Measurements from ENCODE around the gene WDFY2. TPM values are rescaled to one million over a fixed set of nuclear protein-coding genes. Genes with fewer than 3 reads are reported as not detected.
A peak's percentile ranks its signal among the peaks of the same experiment; 100 is the strongest.

WDFY2 gene
- total and polyA plus RNA-seq, 2 of the 13 experiments (the other 11 are each of a cell fraction or from before 2014, with no cell fraction given): 22.6 to 27.0 TPM

DNA sequence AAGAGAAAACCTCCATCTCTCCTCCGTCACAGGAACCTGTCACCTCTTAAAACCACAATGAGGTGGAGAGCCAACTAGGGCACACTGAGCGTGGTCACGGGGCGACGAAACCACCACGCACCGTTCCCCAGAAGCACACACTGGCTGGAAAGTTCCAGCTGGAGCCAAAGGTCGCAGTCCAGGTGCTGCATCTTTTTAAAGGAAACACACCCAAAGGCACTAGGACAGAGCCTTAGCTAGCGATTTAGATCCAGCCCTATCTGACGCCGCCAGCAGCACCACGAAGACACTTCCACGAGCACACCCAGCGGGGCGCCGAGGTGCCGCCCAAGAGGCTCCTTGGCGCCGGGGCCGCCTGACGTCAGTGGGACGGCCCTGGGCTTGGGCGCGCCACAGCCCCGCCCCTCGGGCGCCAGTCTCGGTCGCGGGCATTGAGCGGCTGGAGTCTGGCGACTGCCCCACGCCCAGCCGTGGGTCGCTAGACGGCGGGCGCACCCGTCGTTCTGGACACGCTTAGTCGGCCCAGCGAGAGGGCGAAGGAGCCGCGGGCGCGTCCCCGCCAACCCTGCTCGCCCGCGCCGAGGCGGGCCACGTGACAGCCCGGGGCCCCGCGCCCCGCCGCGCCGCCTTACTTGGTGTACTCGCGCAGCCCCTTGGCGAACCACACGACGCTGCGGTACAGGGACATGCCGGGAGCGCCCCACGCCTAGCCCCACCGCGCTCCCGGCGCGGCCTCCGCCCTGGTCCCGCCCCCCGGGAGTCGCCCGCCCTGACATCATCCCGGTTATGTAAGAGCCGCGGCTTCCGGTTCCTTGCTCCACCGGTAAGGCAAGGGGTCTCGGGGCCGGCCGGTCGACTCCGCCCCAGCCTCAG, 219.4 kb downstream of the WDFY2 start, which contains the start of gene DHRS12 (continued):
- TF ChIP-seq ZBTB7A (CRISPR knock-in tag; IDR thresholded peaks at IDR 0.05): 0 out of 2 replicates have a peak, but pooled peaks have one; percentile 72
- no peak for TF ChIP-seq CCAR2 (optimal IDR thresholded peaks at IDR 0.05; ENCODE audit: low read depth, low read length)
- TF ChIP-seq KAT2B (IDR thresholded peaks at IDR 0.05; ENCODE audit: borderline replicate concordance, low read depth, low read length): no peak
- no peak for TF ChIP-seq SMAD9 (CRISPR knock-in tag; IDR thresholded peaks at IDR 0.05)
- TF ChIP-seq, protein P1, sequence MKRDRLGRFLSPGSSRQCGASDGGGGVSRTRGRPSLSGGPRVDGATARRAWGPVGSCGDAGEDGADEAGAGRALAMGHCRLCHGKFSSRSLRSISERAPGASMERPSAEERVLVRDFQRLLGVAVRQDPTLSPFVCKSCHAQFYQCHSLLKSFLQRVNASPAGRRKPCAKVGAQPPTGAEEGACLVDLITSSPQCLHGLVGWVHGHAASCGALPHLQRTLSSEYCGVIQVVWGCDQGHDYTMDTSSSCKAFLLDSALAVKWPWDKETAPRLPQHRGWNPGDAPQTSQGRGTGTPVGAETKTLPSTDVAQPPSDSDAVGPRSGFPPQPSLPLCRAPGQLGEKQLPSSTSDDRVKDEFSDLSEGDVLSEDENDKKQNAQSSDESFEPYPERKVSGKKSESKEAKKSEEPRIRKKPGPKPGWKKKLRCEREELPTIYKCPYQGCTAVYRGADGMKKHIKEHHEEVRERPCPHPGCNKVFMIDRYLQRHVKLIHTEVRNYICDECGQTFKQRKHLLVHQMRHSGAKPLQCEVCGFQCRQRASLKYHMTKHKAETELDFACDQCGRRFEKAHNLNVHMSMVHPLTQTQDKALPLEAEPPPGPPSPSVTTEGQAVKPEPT (CRISPR knock-in tag; IDR thresholded peaks at IDR 0.05; ENCODE audit: low read depth): 0 out of 2 replicates have a peak, but pooled peaks have one; percentile 40
- TF ChIP-seq ZNF460 (CRISPR knock-in tag; IDR thresholded peaks at IDR 0.05; ENCODE audit: borderline replicate concordance): no peak
- TF ChIP-seq CBX1 (IDR thresholded peaks at IDR 0.05; ENCODE audit: low read depth): peak; percentile 17
- no peak for TF ChIP-seq SP2 (CRISPR knock-in tag; IDR thresholded peaks at IDR 0.05)
- TF ChIP-seq TAF1 (CRISPR knock-in tag; IDR thresholded peaks at IDR 0.05): peak; percentile 65
- TF ChIP-seq RFX3 (CRISPR knock-in tag; IDR thresholded peaks at IDR 0.05): no peak
- TF ChIP-seq HES4 (CRISPR knock-in tag; IDR thresholded peaks at IDR 0.05; ENCODE audit: borderline replicate concordance): peak; percentile 66; the same call in 1 of the 2 replicates
- no peak for TF ChIP-seq REXO4 (CRISPR knock-in tag; IDR thresholded peaks at IDR 0.05; ENCODE audit: borderline replicate concordance)
- peak; percentile 73; the same call in 1 of the 2 replicates for TF ChIP-seq CAMTA2 (CRISPR knock-in tag; IDR thresholded peaks at IDR 0.05; ENCODE audit: borderline replicate concordance)
- TF ChIP-seq SRF (IDR thresholded peaks at IDR 0.05; ENCODE audit: low read depth, low read length): no peak
- TF ChIP-seq MED13 (CRISPR knock-in tag; IDR thresholded peaks at IDR 0.05): no peak
- TF ChIP-seq KLF12 (CRISPR knock-in tag; IDR thresholded peaks at IDR 0.05; ENCODE audit: borderline replicate concordance): peak; percentile 71; the same call in 1 of the 2 replicates
- TF ChIP-seq SP5 (CRISPR knock-in tag; IDR thresholded peaks at IDR 0.05; ENCODE audit: borderline replicate concordance, low read depth): peak; percentile 61; the same call in 1 of the 2 replicates
- TF ChIP-seq, protein P2, sequence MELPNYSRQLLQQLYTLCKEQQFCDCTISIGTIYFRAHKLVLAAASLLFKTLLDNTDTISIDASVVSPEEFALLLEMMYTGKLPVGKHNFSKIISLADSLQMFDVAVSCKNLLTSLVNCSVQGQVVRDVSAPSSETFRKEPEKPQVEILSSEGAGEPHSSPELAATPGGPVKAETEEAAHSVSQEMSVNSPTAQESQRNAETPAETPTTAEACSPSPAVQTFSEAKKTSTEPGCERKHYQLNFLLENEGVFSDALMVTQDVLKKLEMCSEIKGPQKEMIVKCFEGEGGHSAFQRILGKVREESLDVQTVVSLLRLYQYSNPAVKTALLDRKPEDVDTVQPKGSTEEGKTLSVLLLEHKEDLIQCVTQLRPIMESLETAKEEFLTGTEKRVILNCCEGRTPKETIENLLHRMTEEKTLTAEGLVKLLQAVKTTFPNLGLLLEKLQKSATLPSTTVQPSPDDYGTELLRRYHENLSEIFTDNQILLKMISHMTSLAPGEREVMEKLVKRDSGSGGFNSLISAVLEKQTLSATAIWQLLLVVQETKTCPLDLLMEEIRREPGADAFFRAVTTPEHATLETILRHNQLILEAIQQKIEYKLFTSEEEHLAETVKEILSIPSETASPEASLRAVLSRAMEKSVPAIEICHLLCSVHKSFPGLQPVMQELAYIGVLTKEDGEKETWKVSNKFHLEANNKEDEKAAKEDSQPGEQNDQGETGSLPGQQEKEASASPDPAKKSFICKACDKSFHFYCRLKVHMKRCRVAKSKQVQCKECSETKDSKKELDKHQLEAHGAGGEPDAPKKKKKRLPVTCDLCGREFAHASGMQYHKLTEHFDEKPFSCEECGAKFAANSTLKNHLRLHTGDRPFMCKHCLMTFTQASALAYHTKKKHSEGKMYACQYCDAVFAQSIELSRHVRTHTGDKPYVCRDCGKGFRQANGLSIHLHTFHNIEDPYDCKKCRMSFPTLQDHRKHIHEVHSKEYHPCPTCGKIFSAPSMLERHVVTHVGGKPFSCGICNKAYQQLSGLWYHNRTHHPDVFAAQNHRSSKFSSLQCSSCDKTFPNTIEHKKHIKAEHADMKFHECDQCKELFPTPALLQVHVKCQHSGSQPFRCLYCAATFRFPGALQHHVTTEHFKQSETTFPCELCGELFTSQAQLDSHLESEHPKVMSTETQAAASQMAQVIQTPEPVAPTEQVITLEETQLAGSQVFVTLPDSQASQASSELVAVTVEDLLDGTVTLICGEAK (IDR thresholded peaks at IDR 0.05): no peak
- TF ChIP-seq, protein P2 (CRISPR knock-in tag; IDR thresholded peaks at IDR 0.05): no peak
- no peak for TF ChIP-seq ATM (IDR thresholded peaks at IDR 0.05; ENCODE audit: borderline replicate concordance)

Measured in HepG2 (cell line).